NCI-H1417 treated with DMSO at 0.1 percent for 48 hours (cell line): ENCODE measurements around the gene RNF150.

ENCODE experiments used
- DNase-seq: peaks from one replicate; lab custom pipeline; 2025; lab: John Stamatoyannopoulos, UW

RNF150 gene

DNA sequence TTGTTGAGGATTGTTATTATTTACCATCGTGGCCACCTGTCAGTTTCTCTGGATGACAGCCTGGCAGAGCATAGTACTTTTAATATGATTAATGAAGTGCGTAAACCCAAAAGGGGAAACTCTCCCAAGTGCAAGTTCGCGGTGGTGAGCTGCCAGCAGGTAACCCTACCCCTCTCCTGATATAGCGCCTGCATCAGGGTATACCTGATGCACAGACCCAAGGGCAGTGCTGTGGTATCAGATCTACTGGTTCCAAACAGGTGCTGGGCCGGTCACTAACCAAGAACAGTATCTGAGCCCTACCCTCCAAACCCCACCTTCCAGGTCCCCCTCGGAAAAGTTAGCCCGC is 1.6 kb downstream of the RNF150 start:
- no peak for DNase-seq

DNA sequence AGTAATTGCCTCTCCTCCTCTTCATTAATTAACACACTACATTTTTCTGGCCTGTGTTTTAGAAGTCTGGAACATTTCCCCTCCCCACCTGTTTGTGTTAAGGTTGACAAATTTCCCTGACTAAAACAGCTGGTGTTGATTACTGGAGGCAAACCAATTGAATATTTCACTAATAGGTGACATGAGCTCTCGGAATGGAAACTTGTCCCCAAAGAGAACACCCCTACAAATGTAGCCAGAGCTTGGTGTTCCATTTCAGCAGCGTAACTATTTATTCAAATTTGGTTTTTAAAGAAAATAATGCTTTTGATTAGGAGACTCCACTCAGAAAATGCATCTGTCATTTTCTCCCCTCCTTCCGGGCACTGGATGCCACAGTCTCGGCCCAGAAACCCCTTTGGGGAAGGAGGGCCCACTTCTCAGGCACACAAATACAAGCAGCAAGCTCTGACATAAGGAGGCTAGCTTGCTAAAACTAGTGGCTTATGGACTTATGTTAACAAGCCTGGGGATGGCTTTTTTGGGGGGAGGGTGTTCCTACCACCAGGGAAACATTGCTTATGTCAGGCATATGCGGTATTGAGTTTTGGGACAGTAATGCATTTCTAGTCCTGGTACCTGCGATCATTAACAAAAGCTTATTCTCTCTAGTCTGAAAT is 2.2 kb downstream of the RNF150 start:
- DNase-seq = no peak

GRCh38 chr4:141127884-141128283 is 5.4 kb downstream of the RNF150 start:
- no peak for DNase-seq

GRCh38 chr4:141126769-141127168 is 6.5 kb downstream of the RNF150 start:
- DNase-seq = no peak

- DNase-seq = no peak
Measured at GRCh38 chr4:141124224-141124623, 9.0 kb downstream of the RNF150 start.

DNA sequence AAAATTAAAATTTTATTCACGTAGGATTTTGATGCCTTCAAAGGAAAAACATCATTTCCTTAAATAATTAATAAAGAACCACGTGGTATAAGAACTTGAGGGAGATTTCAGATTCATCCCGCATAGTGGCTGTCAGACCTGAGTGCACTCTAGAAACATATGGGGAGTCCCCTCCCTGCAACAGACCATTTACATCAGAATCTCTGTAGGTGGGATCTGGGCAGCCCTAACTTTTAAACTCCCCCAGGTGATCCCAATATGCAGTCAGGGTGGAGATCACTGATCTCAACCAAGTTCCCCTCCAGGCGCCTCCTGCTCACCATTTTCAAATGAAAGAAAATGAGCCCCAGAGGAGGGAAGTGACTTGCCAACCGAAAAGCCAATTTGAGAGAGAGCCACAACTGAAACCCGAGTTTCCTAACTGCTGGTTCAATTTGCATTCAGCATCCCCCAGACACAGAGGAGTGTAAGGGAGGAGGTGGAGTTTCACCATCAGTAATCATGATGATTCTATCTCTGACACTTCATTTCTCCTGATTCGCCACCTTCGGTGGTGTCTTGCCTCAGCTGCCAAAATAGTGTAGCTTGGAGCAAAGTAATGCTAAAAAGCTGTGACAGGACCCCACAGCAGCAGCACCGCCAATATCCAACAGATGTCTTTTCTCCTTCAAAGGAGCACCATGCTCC is 11.4 kb downstream of the RNF150 start:
- DNase-seq = no peak

- DNase-seq = no peak
Measured at GRCh38 chr4:141121101-141121500, 12.2 kb downstream of the RNF150 start.

- no peak for DNase-seq
Measured at GRCh38 chr4:141120036-141120593, 13.2 kb downstream of the RNF150 start.

GRCh38 chr4:141119071-141119470 is 14.2 kb downstream of the RNF150 start:
- no peak for DNase-seq

DNA sequence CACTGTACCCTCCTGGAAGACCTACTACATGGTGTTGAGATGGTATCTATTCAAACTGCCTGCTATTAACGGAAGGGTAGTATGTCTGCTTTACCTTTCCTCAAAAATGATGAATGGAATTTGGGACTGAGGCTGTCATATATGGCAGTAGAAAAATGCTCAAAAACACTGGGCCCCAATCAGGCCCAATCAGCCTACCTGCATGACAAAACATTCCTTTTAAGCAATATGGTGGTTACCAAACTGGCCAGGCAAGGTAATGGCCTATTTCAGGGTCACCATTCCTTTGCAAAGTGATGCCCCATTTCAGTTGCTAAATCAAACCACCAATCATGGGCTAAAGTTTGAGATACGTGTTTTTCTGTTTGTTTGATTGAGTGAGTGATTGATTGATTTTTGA is 14.9 kb downstream of the RNF150 start:
- no peak for DNase-seq

DNA sequence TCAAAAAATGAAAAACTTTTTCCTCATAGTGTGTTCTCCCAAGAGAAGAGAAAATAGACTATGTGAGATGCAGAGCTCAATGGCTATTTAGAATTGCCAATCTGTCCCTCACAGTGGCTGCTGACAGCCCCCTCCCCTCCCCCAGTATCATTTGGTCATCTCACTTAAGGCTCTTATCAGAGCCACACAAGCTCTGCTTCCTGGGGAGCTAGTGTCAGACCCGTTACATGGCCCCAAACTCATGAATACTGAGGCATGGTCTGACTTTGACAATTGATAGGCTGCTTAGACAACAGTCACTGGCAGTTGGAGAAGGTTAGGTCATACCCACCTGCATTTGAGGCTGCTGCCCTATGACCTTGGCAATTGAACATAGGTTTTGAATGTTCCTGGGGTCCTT is 15.3 kb downstream of the RNF150 start:
- DNase-seq = no peak

DNA sequence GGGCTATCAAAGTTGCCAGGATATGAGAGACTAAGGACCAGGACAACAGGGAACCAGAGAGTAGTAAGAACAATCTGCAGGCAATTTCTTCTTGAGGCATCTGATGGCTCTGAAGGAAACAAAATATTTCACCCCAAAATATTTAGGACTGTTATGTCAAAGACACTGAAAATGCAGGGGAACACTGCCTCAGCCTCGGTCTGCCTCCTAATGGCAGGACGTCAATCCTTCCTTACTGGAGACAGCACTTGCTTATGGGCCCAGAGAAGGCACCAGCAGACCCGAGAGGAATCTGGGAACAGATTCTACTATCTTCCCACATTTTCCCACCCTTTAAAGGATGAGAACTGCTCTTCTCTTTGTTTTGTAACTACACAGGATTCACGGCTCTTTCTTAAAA is 23.3 kb downstream of the RNF150 start:
- no peak for DNase-seq

- DNase-seq = no peak
Measured at GRCh38 chr4:141107927-141108326, 25.3 kb downstream of the RNF150 start.

GRCh38 chr4:141102367-141102766 is 30.9 kb downstream of the RNF150 start:
- DNase-seq = no peak

DNA sequence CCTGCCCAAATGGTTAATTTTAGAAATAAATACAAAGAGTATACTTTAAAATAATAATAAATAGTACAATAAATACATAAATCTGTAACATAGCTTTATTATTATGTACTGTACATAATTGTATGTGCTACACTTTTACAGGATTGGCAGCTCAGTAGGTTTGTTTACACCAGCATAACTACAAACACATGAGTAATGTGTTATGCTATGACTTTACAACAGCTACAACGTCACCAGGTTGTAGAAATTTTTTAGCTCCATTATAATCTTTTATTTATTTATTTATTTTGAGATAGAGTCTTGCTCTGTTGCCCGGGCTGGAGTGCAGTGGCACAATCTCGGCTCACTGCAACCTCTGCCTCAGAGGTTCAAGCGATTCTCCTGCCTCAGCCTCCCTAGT is 31.8 kb downstream of the RNF150 start:
- no peak for DNase-seq

DNA sequence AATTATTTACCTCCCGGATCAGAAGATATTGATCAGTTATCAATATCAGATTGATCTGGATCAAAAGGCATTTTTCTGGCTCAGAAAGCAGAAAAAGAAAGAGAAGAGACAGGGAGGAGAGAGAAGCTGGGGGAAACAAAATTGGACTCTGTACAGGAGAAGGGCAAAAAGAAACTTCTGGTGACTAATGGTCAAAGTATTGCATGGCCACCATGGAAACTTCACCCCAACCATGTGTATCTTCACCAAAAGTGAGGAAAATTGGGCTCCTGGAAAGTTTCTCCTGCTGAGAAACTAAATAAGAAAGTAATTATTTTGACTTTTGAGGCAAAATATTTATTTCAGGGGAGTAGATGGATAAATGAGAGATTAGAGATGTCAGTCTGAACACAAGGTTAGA is 33.9 kb downstream of the RNF150 start:
- DNase-seq = no peak

DNA sequence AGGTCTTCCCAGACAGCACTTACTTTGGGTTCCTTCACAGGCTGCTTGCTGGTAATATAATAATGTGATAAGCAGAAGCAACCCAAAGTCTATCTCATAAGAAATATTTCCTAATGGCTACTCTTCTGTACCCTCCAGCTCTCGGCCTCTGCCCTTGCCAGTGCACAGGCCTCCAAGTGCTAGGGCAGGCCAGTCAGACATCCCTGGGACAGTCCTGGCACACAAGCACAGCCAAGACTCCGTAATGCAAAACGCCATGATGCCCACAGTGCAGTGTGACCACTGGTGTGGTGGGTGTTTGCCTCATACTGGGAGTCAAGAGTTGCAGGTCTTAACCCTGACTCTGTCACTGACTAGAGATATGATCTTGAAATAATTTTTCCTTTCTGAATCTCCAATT is 35.1 kb downstream of the RNF150 start:
- no peak for DNase-seq

- DNase-seq = no peak
Measured at GRCh38 chr4:141090473-141090872, 42.8 kb downstream of the RNF150 start.

- peak; percentile 7 for DNase-seq
Measured at GRCh38 chr4:141081921-141082395, 51.3 kb downstream of the RNF150 start.

GRCh38 chr4:141080668-141081067 is 52.6 kb downstream of the RNF150 start:
- no peak for DNase-seq

- DNase-seq = no peak
Measured at GRCh38 chr4:141079393-141079930, 53.8 kb downstream of the RNF150 start.

- no peak for DNase-seq
Measured at GRCh38 chr4:141078871-141079270, 54.4 kb downstream of the RNF150 start.

- DNase-seq = no peak
Measured at GRCh38 chr4:141077611-141078225, 55.6 kb downstream of the RNF150 start.
